Activated T-cell treated with anti-CD3 and anti-CD28 coated beads for 48 hours (primary cell): ENCODE data around the gene TCF3.

ENCODE experiments used
- DNase-seq: peaks from one replicate; pipeline ENCODE4 v3.0.0-alpha.2; 2020; ENCODE audit warnings: low read depth

TCF3 gene

GRCh38 chr19:1580957-1581356 is 71.5 kb downstream of the TCF3 start:
- no peak for DNase-seq

- DNase-seq = no peak
Observed at GRCh38 chr19:1580382-1580781, 72.0 kb downstream of the TCF3 start.

GRCh38 chr19:1579222-1579621 is 73.2 kb downstream of the TCF3 start:
- no peak for DNase-seq

GRCh38 chr19:1577929-1578618 is 74.3 kb downstream of the TCF3 start:
- no peak for DNase-seq

- DNase-seq = no peak
Observed at GRCh38 chr19:1577090-1577928, 75.1 kb downstream of the TCF3 start.

GRCh38 chr19:1576242-1577089 is 75.9 kb downstream of the TCF3 start:
- DNase-seq = no peak

- no peak for DNase-seq
Observed at GRCh38 chr19:1575323-1576241, 76.8 kb downstream of the TCF3 start.

- no peak for DNase-seq
Observed at GRCh38 chr19:1574354-1575136, 77.9 kb downstream of the TCF3 start.

GRCh38 chr19:1572795-1573194 is 79.6 kb downstream of the TCF3 start:
- DNase-seq = no peak

- DNase-seq = no peak
Observed at GRCh38 chr19:1571358-1571757, 81.1 kb downstream of the TCF3 start.

- no peak for DNase-seq
Observed at GRCh38 chr19:1570836-1571235, 81.6 kb downstream of the TCF3 start.

- DNase-seq = no peak
Observed at GRCh38 chr19:1569997-1570396, 82.4 kb downstream of the TCF3 start.

GRCh38 chr19:1568320-1569019 is 83.9 kb downstream of the TCF3 start, which contains the start of gene MEX3D:
Gene MEX3D (minus strand): TSS chr19:1568325. CDS start chr19:1568058, 267 bp downstream.
- DNase-seq = peak; percentile 81

- no peak for DNase-seq
Observed at GRCh38 chr19:1567848-1568227, 84.6 kb downstream of the TCF3 start.

GRCh38 chr19:1567116-1567847 is 85.1 kb downstream of the TCF3 start:
- DNase-seq = no peak

- no peak for DNase-seq
Observed at GRCh38 chr19:1566392-1567115, 85.9 kb downstream of the TCF3 start.

- DNase-seq = no peak
Observed at GRCh38 chr19:1563251-1563650, 89.2 kb downstream of the TCF3 start.

GRCh38 chr19:1561236-1561842 is 91.1 kb downstream of the TCF3 start:
- DNase-seq = no peak
